Smooth muscle cell of the brain vasculature (primary cell): ENCODE results near the gene SIPA1.
A peak's percentile ranks its signal among the peaks of the same experiment; 100 is the strongest.
"Not testable (repeated sequence)": the region's sequence is repeated elsewhere in the genome, so short reads cannot be mapped to it uniquely, and the experiment has no call there.

Source experiments
- DNase-seq: peaks from one replicate; pipeline ENCODE4 v3.0.0-alpha.2; 2012; ENCODE audit warnings: low read depth, low spot score

SIPA1 gene

GRCh38 chr11:65658174-65659021 is 20.5 kb downstream of the SIPA1 start:
- no peak for DNase-seq

DNA sequence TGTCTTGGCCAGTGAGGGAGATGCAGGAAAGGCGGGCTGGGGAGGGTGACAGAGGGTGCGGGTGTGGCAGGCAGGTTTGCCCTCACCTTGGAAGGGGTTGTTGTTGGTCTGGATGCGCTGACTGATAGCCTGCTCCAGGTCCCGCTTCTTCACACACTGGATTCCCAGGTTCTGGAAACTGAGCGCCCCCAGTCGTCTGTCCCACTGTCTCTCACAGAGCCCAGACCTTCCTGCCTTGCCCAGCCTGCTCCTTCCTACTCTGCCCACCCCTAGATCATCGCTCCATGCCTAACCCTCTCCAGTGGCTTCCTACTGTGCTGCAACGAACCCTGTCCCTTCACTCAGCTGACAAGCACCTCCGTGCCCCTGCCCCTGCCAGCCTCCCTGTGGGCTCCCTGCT is 22.1 kb downstream of the SIPA1 start:
- no peak for DNase-seq

GRCh38 chr11:65660908-65661307 is 23.0 kb downstream of the SIPA1 start:
- not testable (repeated sequence) for DNase-seq

GRCh38 chr11:65661599-65662246 is 23.8 kb downstream of the SIPA1 start:
- DNase-seq = no peak

- DNase-seq = no peak
These were observed 24.4 kb downstream of the SIPA1 start for GRCh38 chr11:65662247-65662798.

GRCh38 chr11:65662799-65663638 is 25.1 kb downstream of the SIPA1 start, which contains the start of gene RELA:
Gene RELA (minus strand): TSS chr11:65662916. CDS start chr11:65662832, 84 bp downstream.
- peak; percentile 68 for DNase-seq

- no peak for DNase-seq
These were observed 25.8 kb downstream of the SIPA1 start for GRCh38 chr11:65663639-65664200.

GRCh38 chr11:65672180-65672860 is 34.4 kb downstream of the SIPA1 start:
- no peak for DNase-seq

- no peak for DNase-seq
These were observed 35.1 kb downstream of the SIPA1 start for GRCh38 chr11:65672982-65673381.

- no peak for DNase-seq
These were observed 42.4 kb downstream of the SIPA1 start for GRCh38 chr11:65680192-65680743.

DNA sequence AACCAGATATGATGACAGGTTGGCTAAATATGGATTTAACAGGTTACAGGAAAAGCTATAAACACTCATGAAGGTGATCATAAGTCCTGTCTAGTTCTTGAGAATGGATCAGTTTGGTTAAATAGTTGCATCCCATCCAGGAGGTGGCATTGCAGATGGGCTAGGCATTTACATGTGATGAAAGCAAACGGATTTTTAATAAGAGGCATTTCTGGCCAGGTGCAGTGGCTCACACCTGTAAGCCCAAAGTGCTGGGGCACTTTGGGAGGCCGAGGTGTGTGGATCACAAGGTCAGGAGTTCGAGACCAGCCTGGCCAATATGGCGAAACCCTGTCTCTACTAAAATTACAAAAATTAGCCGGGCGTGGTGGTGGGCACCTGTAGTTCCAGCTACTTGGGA is 45.6 kb downstream of the SIPA1 start:
- DNase-seq = not testable (repeated sequence)

- no peak for DNase-seq
These were observed 48.1 kb downstream of the SIPA1 start for GRCh38 chr11:65685981-65686380.

GRCh38 chr11:65691847-65692246 is 53.9 kb downstream of the SIPA1 start:
- DNase-seq = not testable (repeated sequence)

GRCh38 chr11:65692367-65692766 is 54.5 kb downstream of the SIPA1 start:
- no peak for DNase-seq

- DNase-seq = no peak
These were observed 57.7 kb downstream of the SIPA1 start for GRCh38 chr11:65695459-65696241.

DNA sequence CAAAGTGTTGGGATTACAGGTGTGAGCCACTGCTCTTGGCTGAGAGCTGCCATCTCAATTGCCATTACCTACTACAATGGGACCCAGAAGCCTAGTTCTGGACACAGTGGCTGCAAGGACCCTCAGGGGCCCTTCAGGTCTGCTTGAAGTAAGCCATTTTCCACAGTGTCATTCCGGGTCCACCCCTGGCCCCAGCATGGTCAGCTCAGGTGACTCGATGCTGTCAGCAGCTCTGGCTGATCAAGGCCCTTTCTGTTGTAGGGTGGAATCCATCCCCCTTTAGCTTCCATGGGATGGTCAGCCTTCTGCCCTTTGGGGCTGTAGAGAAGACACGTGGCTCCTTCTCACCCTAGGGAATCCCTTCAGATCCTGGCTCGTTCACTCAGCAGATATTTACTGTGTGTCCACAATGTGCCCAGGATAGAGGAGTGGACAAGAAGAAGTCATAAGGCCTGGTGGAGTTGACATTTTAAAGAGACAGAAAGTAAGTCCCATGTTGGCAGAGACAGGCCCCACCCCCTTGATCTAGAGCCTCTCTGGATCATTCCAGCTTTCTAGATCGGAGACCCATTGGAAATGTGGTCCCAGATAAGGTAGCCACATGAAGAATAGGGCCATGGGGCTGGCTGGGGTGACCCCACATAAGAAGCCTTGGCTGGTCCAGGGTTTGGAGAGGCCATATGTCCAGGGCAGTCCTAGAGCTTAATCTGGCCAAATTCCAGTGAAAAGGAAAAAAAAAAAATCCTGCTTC is 59.1 kb downstream of the SIPA1 start:
- no peak for DNase-seq

- no peak for DNase-seq
These were observed 60.3 kb downstream of the SIPA1 start for GRCh38 chr11:65698205-65698604.

- no peak for DNase-seq
These were observed 61.4 kb downstream of the SIPA1 start for GRCh38 chr11:65699306-65699705.

- no peak for DNase-seq
These were observed 62.5 kb downstream of the SIPA1 start for GRCh38 chr11:65700399-65700798.
